Measurements from ENCODE around the gene SRPK3. TPM values are rescaled to one million over a fixed set of nuclear protein-coding genes. Genes with fewer than 3 reads are reported as not detected.

Gene SRPK3
- total and polyA plus RNA-seq, 2 donors from 2014 or later = 0.58 to 1.1 TPM

- Histone ChIP-seq H3K27me3 (ENCODE audit: control insufficient read depth, insufficient read depth, low read length) (no peaks in the 10 kb centered on the region), H3K4me1 (ENCODE audit: control insufficient read depth in 2 of 3, insufficient read depth in 2 of 3, low read depth in 1 of 3, low read length in 3 of 3) (no peaks in the 10 kb centered on the region), H3K27ac (ENCODE audit: low read depth in 2 of 2, low read length in 2 of 2) (no peak overlapping the region), H3K36me3 (ENCODE audit: control insufficient read depth in 2 of 3, insufficient read depth in 3 of 3, low read length in 3 of 3) (no peaks in the 10 kb centered on the region), H3K9ac (ENCODE audit: low read length in 3 of 3) (no peak overlapping the region), H3K9me3 (ENCODE audit: control insufficient read depth in 2 of 3, insufficient read depth in 1 of 3, low read length in 3 of 3) (no peaks in the 10 kb centered on the region), H3K4me3 (ENCODE audit: low read length in 3 of 3) (no peak overlapping the region)
- FAIRE-seq (no peak), DNase-seq (peak in 1 of 5 donors; percentile 23)
- intact Hi-C loops (cut with DNase I) = no loop called here
- no peak for TF ChIP-seq CTCF (IDR thresholded peaks at IDR 0.05; ENCODE audit: borderline replicate concordance, extremely low read depth, insufficient read depth)
Measured at GRCh38 chrX:153783378-153784013, 2.7 kb downstream of the SRPK3 start.

- DNase-seq (no peak), FAIRE-seq (no peak)
- H3K4me3 ChIP-seq (ENCODE audit: low read length in 3 of 3) = no peak overlapping the region
- intact Hi-C loops (cut with DNase I) = no loop called here
- TF ChIP-seq CTCF (IDR thresholded peaks at IDR 0.05; ENCODE audit: borderline replicate concordance, extremely low read depth, insufficient read depth) = no peak
- H3K27me3 ChIP-seq (ENCODE audit: control insufficient read depth, insufficient read depth, low read length) = no peaks in the 10 kb centered on the region
- H3K9ac ChIP-seq (ENCODE audit: low read length in 3 of 3) = no peak overlapping the region
- no peaks in the 10 kb centered on the region for H3K4me1 ChIP-seq (ENCODE audit: control insufficient read depth in 2 of 3, insufficient read depth in 2 of 3, low read depth in 1 of 3, low read length in 3 of 3)
- H3K36me3 ChIP-seq (ENCODE audit: control insufficient read depth in 2 of 3, insufficient read depth in 3 of 3, low read length in 3 of 3) = no peaks in the 10 kb centered on the region
- H3K9me3 ChIP-seq (ENCODE audit: control insufficient read depth in 2 of 3, insufficient read depth in 1 of 3, low read length in 3 of 3) = no peaks in the 10 kb centered on the region
- H3K27ac ChIP-seq (ENCODE audit: low read depth in 2 of 2, low read length in 2 of 2) = no peak overlapping the region
Measured at GRCh38 chrX:153784325-153784967, 3.6 kb downstream of the SRPK3 start.

- no peaks in the 10 kb centered on the region for H3K27me3 ChIP-seq (ENCODE audit: control insufficient read depth, insufficient read depth, low read length)
- TF ChIP-seq CTCF (IDR thresholded peaks at IDR 0.05; ENCODE audit: borderline replicate concordance, extremely low read depth, insufficient read depth) = no peak
- no peak for FAIRE-seq
- intact Hi-C loops (cut with DNase I) = no loop called here
- no peak overlapping the region for H3K27ac ChIP-seq (ENCODE audit: low read depth in 2 of 2, low read length in 2 of 2)
- DNase-seq = no peak
- H3K9me3 ChIP-seq (ENCODE audit: control insufficient read depth in 2 of 3, insufficient read depth in 1 of 3, low read length in 3 of 3) = no peaks in the 10 kb centered on the region
- H3K4me1 ChIP-seq (ENCODE audit: control insufficient read depth in 2 of 3, insufficient read depth in 2 of 3, low read depth in 1 of 3, low read length in 3 of 3) = no peaks in the 10 kb centered on the region
- H3K9ac ChIP-seq (ENCODE audit: low read length in 3 of 3) = no peak overlapping the region
- H3K36me3 ChIP-seq (ENCODE audit: control insufficient read depth in 2 of 3, insufficient read depth in 3 of 3, low read length in 3 of 3) = no peaks in the 10 kb centered on the region
- no peak overlapping the region for H3K4me3 ChIP-seq (ENCODE audit: low read length in 3 of 3)
Measured at GRCh38 chrX:153786669-153787068, 5.8 kb downstream of the SRPK3 start.

All from kidney (tissue), 14 donors.